NCI-H1417 treated with DMSO at 0.1 percent for 48 hours (cell line): ENCODE measurements around the gene RALY.
"Not testable (repeated sequence)": the region's sequence is repeated elsewhere in the genome, so short reads cannot be mapped to it uniquely, and the experiment has no call there.

Source experiments
- DNase-seq: peaks from one replicate; lab custom pipeline; 2025; lab: John Stamatoyannopoulos, UW

The RALY gene

GRCh38 chr20:34105978-34106675 is 112.4 kb downstream of the RALY start:
- DNase-seq, result no peak

GRCh38 chr20:34108616-34109174 is 115.0 kb downstream of the RALY start:
- no peak for DNase-seq

- DNase-seq, result no peak
Observed at GRCh38 chr20:34109442-34109841, 115.7 kb downstream of the RALY start.

- no peak for DNase-seq
Observed at GRCh38 chr20:34110025-34110744, 116.5 kb downstream of the RALY start.

- no peak for DNase-seq
Observed at GRCh38 chr20:34110745-34111641, 117.3 kb downstream of the RALY start.

- DNase-seq, result peak; percentile 97
Observed at GRCh38 chr20:34111702-34112599, 118.2 kb downstream of the RALY start, which contains the start of gene EIF2S2. Gene EIF2S2, minus strand, starts transcription at chr20:34112243. Its CDS starts 133 bp downstream, at chr20:34112110.

DNA sequence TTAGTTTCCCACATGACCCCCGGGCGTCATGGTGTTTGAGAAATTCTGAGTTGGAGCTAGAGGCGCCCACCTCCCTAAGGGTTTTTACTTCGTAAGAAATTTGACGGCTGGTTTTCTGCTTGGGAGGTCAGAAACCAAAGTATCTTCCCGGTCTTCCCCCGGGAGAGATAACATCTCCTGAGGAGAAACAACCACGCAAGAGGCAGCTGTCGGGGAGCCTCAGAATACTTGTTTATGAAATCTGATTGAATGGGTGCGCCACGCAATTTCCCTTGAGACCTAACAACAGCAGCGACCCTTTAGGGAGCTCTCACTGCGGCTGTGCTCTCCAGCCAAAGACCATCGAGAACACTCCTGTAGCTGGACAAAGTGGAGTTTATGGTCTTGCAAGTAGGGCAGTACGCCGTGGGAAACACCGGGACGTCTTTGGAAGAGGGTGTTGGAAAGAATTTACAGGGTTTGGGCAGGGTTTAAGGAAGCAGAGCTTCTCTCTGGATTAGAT is 118.9 kb downstream of the RALY start:
- peak; percentile 49 for DNase-seq

DNA sequence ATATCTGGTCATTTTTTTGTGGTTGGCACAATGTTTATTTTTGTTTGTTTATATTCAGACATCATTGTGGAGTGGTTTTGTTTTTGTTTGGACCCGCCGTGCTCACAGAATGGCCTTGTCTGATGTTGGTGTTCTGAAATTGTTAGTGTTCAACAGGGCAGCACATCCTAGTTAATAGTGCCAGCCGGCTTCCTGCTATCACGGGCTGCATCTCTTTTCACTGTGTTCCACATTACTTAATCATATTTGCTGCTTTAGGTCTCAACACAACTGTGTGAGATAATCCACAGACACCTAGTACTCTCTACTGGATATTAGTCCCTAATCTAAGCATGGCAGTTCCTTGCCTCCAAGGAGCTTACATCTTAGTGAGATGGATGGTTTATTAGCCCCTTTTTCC is 121.1 kb downstream of the RALY start:
- DNase-seq, result no peak

GRCh38 chr20:34115232-34115631 is 121.5 kb downstream of the RALY start:
- no peak for DNase-seq

GRCh38 chr20:34120213-34120612 is 126.5 kb downstream of the RALY start:
- no peak for DNase-seq

- DNase-seq, result no peak
Observed at GRCh38 chr20:34122274-34122980, 128.7 kb downstream of the RALY start.

GRCh38 chr20:34123309-34123708 is 129.6 kb downstream of the RALY start:
- no peak for DNase-seq

DNA sequence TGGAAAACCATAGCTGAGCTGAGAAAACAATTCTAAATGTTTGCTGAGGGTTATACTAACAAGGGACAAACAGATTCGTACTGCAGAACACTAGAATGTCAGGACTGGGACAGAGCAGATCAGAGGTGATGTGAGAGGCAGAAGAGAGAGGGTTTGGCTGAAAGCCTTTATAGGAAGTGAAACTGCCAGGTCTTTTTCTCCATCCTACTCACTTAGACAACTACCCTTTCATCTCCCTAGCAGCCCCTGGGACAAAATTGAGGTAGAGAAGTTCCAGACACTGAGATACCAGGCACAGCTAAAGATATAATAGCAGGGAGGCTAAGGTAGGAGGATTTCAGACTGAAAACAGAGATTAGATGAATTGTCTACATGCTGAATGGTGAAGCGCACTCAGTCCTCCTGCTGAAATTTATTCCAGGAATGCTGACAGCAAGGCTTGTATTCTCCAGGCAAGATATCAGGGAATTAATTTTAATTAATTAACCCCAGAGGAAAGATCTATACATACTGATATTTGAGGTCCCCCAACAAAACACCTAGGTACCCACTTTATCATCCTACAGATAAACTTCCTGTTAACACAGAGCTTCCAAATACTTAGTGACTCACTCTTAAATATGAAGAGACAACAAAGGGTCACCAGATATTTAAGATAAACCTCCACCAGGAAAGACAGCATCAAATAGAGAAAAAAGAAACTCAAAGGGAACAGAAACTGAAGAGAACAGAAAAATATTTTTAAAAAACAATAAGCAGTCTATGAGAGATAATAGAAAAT is 130.9 kb downstream of the RALY start:
- no peak for DNase-seq

- no peak for DNase-seq
Observed at GRCh38 chr20:34127792-34128191, 134.1 kb downstream of the RALY start.

DNA sequence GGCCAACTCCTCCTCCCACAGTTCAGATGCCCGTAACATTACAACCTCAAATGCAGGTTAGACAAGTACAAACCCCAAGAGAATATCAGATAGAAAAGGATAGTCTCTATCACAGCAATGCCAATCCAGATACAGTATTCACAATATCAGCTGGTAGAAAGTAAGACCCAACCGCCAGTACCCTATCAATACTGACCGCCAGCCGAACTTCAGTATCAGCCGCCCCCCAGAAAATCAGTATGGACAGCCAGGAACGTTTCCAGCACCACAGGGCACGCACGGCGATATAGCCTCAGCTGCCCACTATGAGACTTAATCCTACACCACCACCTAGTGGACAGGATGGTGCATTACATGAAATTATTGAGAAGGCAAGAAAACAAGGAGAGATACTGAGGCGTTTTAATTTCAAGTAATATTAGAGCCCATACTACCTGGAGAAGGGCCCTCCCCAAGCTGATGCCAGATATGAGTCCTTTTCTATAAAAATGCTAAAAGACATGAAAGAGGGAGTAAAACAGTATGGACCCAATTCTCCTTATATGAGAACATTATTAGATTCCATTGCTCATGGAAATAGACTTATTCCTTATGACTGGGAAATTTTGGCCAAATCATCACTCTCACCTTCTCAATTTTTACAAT is 135.9 kb downstream of the RALY start:
- peak; percentile 55 for DNase-seq

GRCh38 chr20:34131491-34131890 is 137.8 kb downstream of the RALY start:
- DNase-seq, result no peak

DNA sequence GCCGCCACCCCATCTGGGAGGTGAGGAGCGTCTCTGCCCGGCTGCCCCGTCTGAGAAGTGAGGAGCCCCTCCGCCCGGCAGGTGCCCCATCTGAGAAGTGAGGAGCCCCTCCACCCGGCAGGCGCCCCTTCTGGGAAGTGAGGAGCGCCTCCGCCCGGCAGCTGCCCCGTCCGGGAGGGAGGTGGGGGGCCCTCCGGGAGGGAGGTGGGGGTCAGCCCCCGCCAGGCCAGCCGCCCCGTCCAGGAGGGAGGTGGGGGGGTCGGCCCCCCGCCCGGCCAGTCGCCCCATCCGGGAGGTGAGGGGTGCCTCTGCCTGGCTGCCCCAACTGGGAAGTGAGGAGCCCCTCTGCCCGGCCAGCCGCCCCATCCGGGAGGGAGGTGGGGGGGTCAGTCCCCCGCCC is 138.8 kb downstream of the RALY start:
- DNase-seq, result not testable (repeated sequence)

DNA sequence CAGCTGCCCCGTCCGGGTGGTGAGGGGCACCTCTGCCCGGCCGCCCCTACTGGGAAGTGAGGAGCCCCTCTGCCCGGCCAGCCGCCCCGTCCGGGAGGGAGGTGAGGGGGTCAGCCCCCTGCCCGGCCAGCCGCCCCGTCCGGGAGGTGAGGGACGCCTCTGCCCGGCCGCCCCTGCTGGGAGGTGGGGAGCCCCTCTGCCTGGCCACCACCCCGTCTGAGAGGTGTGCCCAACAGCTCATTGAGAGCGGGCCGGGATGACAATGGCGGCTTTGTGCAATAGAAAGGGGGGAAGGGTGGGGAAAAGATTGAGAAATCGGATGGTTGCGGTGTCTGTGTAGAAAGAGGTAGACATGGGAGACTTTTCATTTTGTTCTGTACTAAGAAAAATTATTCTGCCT is 139.2 kb downstream of the RALY start:
- DNase-seq, result not testable (repeated sequence)

DNA sequence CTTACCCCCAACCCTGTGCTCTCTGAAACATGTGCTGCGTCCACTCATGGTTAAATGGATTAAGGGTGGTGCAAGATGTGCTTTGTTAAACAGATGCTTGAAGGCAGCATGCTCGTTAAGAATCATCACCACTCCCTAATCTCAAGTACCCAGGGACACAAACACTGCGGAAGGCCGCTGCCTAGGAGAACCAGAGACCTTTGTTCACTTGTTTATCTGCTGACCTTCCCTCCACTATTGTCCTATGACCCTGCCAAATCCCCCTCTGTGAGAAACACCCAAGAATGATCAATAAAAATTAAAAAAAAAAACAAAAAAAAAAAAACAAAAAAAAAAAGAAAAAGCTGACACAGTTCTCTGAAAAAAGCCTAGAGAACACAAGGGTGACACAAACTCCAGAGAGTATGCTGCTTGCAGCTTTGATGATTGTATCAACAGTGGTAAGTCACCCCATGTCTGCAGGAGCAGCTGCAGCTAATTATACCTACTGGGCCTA is 139.7 kb downstream of the RALY start:
- DNase-seq, result not testable (repeated sequence)
